Panc1 (cell line): ENCODE measurements around the gene CUTA.

ENCODE experiments used
- TF ChIP-seq, protein P1 (sequence below): fragments of 450-650 bp; IDR thresholded peaks from 2 replicates; pipeline ENCODE4 v1.5.1; 2017; ENCODE audit warnings: mild to moderate bottlenecking
- TF ChIP-seq, protein P2 (sequence below), 2 experiments: IDR thresholded peaks; 2 replicates each; pipeline ENCODE4 v1.6.1; 2011 to 2012; ENCODE audit warnings: low read depth in 2 of 2, control low read depth in 1 of 2, low read length in 1 of 2, mild to moderate bottlenecking in 1 of 2, moderate library complexity in 1 of 2; ENCODE audit not compliant: insufficient read depth in 1 of 2

DNA sequence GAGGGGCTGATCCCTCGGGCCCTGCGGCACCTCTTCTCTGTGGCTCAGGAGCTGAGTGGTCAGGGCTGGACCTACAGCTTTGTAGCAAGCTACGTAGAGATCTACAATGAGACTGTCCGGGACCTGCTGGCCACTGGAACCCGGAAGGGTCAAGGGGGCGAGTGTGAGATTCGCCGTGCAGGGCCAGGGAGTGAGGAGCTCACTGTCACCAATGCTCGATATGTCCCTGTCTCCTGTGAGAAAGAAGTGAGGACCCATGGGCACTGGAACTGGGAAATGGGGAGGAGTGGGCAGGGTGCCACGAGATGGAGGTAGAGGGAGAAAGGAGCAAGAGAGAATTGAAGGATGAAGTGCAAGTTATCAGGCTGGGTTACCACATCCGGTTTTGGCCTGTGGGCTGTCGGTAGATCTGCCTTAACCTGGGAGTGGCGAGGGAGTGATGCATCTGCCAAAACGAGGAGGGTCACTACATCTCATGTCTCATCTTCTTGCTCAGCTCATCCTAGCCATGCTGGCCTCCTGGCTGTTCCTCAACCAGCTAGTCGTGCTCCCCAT is 12.4 kb downstream of the CUTA start:
- TF ChIP-seq, protein P1, sequence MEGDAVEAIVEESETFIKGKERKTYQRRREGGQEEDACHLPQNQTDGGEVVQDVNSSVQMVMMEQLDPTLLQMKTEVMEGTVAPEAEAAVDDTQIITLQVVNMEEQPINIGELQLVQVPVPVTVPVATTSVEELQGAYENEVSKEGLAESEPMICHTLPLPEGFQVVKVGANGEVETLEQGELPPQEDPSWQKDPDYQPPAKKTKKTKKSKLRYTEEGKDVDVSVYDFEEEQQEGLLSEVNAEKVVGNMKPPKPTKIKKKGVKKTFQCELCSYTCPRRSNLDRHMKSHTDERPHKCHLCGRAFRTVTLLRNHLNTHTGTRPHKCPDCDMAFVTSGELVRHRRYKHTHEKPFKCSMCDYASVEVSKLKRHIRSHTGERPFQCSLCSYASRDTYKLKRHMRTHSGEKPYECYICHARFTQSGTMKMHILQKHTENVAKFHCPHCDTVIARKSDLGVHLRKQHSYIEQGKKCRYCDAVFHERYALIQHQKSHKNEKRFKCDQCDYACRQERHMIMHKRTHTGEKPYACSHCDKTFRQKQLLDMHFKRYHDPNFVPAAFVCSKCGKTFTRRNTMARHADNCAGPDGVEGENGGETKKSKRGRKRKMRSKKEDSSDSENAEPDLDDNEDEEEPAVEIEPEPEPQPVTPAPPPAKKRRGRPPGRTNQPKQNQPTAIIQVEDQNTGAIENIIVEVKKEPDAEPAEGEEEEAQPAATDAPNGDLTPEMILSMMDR, result no peak
- TF ChIP-seq, protein P2, sequence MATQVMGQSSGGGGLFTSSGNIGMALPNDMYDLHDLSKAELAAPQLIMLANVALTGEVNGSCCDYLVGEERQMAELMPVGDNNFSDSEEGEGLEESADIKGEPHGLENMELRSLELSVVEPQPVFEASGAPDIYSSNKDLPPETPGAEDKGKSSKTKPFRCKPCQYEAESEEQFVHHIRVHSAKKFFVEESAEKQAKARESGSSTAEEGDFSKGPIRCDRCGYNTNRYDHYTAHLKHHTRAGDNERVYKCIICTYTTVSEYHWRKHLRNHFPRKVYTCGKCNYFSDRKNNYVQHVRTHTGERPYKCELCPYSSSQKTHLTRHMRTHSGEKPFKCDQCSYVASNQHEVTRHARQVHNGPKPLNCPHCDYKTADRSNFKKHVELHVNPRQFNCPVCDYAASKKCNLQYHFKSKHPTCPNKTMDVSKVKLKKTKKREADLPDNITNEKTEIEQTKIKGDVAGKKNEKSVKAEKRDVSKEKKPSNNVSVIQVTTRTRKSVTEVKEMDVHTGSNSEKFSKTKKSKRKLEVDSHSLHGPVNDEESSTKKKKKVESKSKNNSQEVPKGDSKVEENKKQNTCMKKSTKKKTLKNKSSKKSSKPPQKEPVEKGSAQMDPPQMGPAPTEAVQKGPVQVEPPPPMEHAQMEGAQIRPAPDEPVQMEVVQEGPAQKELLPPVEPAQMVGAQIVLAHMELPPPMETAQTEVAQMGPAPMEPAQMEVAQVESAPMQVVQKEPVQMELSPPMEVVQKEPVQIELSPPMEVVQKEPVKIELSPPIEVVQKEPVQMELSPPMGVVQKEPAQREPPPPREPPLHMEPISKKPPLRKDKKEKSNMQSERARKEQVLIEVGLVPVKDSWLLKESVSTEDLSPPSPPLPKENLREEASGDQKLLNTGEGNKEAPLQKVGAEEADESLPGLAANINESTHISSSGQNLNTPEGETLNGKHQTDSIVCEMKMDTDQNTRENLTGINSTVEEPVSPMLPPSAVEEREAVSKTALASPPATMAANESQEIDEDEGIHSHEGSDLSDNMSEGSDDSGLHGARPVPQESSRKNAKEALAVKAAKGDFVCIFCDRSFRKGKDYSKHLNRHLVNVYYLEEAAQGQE (IDR thresholded peaks at IDR 0.05; ENCODE audit: insufficient read depth in 1 of 2, low read depth in 2 of 2, low read length in 1 of 2), result no peak
